CD8-positive, alpha-beta memory T cell (primary cell): Measurements from ENCODE around the gene ZNF740. TPM values are rescaled to one million over a fixed set of nuclear protein-coding genes. Genes with fewer than 3 reads are reported as not detected.

Source experiments
- CTCF ChIA-PET: fragments of 350-600 bp; sonication (Branson Sonifier 250); formaldehyde crosslinking; loops from one replicate; lab custom pipeline; 2021; ENCODE audit warnings: antibody characterized with exemption; lab: Charles Lee
- POLR2A ChIA-PET: fragments of 350-600 bp; sonication (Branson Sonifier 250); formaldehyde crosslinking; loops from one replicate; lab custom pipeline; 2021; ENCODE audit warnings: antibody characterized with exemption; lab: Charles Lee
- DNase-seq, 5 donors: peaks; one replicate each; pipeline versions ENCODE4 v3.0.0 to v3.0.0-alpha.2; 2020 to 2022; ENCODE audit warnings: mixed read lengths in 1 of 5
- H3K27ac ChIP-seq: one replicate; pipeline ENCODE4 v1.7.0; 2013; ENCODE audit warnings: low read depth, mild to moderate bottlenecking, low read length, moderate library complexity
- H3K27me3 ChIP-seq: 2 replicates; pipeline ENCODE4 v1.7.0; 2013; ENCODE audit warnings: low read length, mild to moderate bottlenecking; ENCODE audit not compliant: insufficient read depth, poor library complexity, severe bottlenecking
- H3K36me3 ChIP-seq: 2 replicates; pipeline ENCODE4 v1.7.0; 2013; ENCODE audit warnings: mild to moderate bottlenecking, low read length, moderate library complexity; ENCODE audit not compliant: insufficient read depth
- H3K4me1 ChIP-seq: 2 replicates; pipeline ENCODE4 v1.7.0; 2013; ENCODE audit warnings: mild to moderate bottlenecking, low read length, moderate library complexity; ENCODE audit not compliant: insufficient read depth
- H3K4me3 ChIP-seq: 2 replicates; pipeline ENCODE4 v1.7.0; 2013; ENCODE audit warnings: mild to moderate bottlenecking, low read length
- H3K9me3 ChIP-seq: 2 replicates; pipeline ENCODE4 v1.7.0; 2013; ENCODE audit warnings: mild to moderate bottlenecking, low read length
- H3K27ac Mint-ChIP-seq, 8 donors: one replicate each; pipeline ENCODE4 v1.8.0; 2020 to 2021; ENCODE audit warnings: mixed read lengths in 8 of 8, mild to moderate bottlenecking in 6 of 8, inconsistent platforms in 3 of 8, moderate library complexity in 3 of 8
- H3K27me3 Mint-ChIP-seq, 2 donors: one replicate each; pipeline ENCODE4 v1.8.0; 2020 to 2021; ENCODE audit warnings: mixed read lengths in 2 of 2, mild to moderate bottlenecking in 1 of 2, moderate library complexity in 1 of 2
- H3K36me3 Mint-ChIP-seq, 3 donors: one replicate each; pipeline ENCODE4 v1.8.0; 2020 to 2021; ENCODE audit warnings: mixed read lengths in 3 of 3, inconsistent platforms in 1 of 3, mild to moderate bottlenecking in 1 of 3
- H3K4me1 Mint-ChIP-seq, 3 donors: one replicate each; pipeline ENCODE4 v1.8.0; 2020 to 2021; ENCODE audit warnings: mixed read lengths in 3 of 3, inconsistent platforms in 1 of 3, mild to moderate bottlenecking in 1 of 3
- H3K4me3 Mint-ChIP-seq, 7 donors: one replicate each; pipeline ENCODE4 v1.8.0; 2020 to 2021; ENCODE audit warnings: mixed read lengths in 7 of 7, mild to moderate bottlenecking in 6 of 7, moderate library complexity in 4 of 7, inconsistent platforms in 2 of 7
- H3K9me3 Mint-ChIP-seq, 5 donors: one replicate each; pipeline ENCODE4 v1.8.0; 2020 to 2022; ENCODE audit warnings: mixed read lengths in 5 of 5, mild to moderate bottlenecking in 3 of 5, moderate library complexity in 2 of 5, inconsistent platforms in 1 of 5
- polyA plus RNA-seq: library from polyadenylated mRNA; unstranded; fragments of 300-500 nt; fragmentation: Illumina TruSeq; gene quantifications from one replicate; pipeline ENCODE4 v1.2.3, GENCODE V29; 2021
- total RNA-seq, 2 experiments: library from RNA; stranded (reverse); gene quantifications; one replicate each; pipeline ENCODE4 v1.2.3, GENCODE V29; 2021

ZNF740 gene
- total and polyA plus RNA-seq, 3 experiments from 2014 or later, result 3.3 to 52.0 (median 50.4) TPM

DNA sequence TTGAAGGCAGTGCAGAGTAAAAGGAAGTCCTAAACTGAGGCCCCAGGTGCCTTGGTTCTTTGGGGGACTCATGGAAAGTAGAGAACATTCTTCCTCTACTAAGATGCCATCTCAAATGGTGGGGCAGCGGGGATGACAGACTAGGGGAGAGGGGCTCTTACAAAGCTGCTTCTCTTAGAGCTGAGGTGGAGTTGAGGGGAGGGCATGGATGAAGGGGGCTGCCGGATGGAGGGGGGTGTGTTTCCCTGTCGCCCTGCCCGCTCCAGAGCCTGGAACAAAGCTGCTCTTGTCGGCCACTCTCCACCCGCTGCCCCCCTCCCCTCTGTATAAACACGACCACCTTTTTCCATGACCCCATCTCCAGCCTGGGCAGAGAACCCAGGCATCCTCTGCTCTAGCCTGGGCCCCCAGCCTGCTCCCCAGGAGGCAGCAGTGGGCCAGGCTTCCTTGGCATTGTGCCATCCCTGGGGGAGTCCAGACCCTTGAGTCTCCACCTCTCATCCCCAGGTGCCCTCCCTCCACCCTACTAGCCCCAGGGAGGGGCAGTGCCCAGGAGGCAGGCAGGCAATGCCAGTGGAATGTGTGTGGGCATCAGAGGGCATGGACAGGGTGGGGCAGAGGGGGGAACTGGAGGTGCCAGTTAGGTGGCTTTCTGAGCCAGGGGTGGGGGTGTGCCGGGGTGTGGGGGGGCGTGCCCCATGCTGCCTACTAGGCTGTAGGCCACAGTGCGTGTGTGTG, 49.8 kb downstream of the ZNF740 start:
- Histone ChIP-seq H3K36me3 (no peaks in the 10 kb centered on the region), H3K27me3 (no peaks in the 10 kb centered on the region), H3K9me3 (no peaks in the 10 kb centered on the region), H3K4me1 (peaks cover 46% of the 10 kb centered on the region), H3K27ac (no peak overlapping the region), H3K4me3 (no peak overlapping the region)
- Mint-ChIP-seq H3K4me1 (peaks cover 51 to 80% (median 52%) of the 10 kb centered on the region in 3 donors), H3K4me3 (peak overlapping the region; percentile 23 to 91 (median 65)), H3K27ac (peak overlapping the region; percentile 43 to 95 (median 88)), H3K9me3 (no peaks in the 10 kb centered on the region), H3K27me3 (peaks cover 0 to 1% of the 10 kb centered on the region in 2 donors), H3K36me3 (peaks cover 0 to 4% (median 4%) of the 10 kb centered on the region in 3 donors)
- ChIA-PET CTCF (interaction anchor here (1.6 to 4.5 kb wide), 3 partner anchors 10 to 57 kb away, joined by 3 to 23 read pairs (median 7); no protein-coding TSS in a partner anchor), POLR2A (no interaction called here)
- no peak for DNase-seq

DNA sequence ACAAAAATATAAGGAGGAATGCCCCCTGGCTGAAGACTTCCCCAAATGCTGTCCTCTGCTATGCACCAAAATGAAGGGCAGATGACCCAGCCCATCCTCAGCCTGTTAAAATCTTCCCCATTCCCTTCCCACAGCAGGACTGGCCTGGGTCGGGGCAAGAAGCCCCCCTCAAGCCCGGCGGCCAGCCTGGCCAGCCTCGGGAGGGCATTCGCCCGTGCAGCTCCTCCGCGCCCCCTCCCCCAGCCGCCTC, 51.1 kb downstream of the ZNF740 start:
- CTCF ChIA-PET, result interaction anchor here (1.0 to 1.9 kb wide), 3 partner anchors 11 to 56 kb away, joined by 3 to 7 read pairs (median 4); a partner anchor contains a TSS
- no peaks in the 10 kb centered on the region for H3K36me3 ChIP-seq
- Mint-ChIP-seq H3K27me3 (peaks cover 0 to 1% of the 10 kb centered on the region in 2 donors), H3K4me1 (peaks cover 56 to 84% (median 58%) of the 10 kb centered on the region in 3 donors), H3K9me3 (no peaks in the 10 kb centered on the region), H3K27ac (peak overlapping the region in 6 of 8 donors; percentile 50 to 93 (median 91)), H3K36me3 (peaks cover 0 to 4% (median 4%) of the 10 kb centered on the region in 3 donors), H3K4me3 (peak overlapping the region; percentile 68 to 91 (median 83))
- DNase-seq, result no peak
- peak overlapping the region; percentile 50 for H3K4me3 ChIP-seq
- peaks cover 53% of the 10 kb centered on the region for H3K4me1 ChIP-seq
- H3K9me3 ChIP-seq, result no peaks in the 10 kb centered on the region
- H3K27ac ChIP-seq, result no peak overlapping the region
- POLR2A ChIA-PET, result interaction anchor here (0.8 to 1.0 kb wide), 2 partner anchors 10 to 12 kb away, joined by 3 to 4 read pairs; no protein-coding TSS in a partner anchor
- no peaks in the 10 kb centered on the region for H3K27me3 ChIP-seq

DNA sequence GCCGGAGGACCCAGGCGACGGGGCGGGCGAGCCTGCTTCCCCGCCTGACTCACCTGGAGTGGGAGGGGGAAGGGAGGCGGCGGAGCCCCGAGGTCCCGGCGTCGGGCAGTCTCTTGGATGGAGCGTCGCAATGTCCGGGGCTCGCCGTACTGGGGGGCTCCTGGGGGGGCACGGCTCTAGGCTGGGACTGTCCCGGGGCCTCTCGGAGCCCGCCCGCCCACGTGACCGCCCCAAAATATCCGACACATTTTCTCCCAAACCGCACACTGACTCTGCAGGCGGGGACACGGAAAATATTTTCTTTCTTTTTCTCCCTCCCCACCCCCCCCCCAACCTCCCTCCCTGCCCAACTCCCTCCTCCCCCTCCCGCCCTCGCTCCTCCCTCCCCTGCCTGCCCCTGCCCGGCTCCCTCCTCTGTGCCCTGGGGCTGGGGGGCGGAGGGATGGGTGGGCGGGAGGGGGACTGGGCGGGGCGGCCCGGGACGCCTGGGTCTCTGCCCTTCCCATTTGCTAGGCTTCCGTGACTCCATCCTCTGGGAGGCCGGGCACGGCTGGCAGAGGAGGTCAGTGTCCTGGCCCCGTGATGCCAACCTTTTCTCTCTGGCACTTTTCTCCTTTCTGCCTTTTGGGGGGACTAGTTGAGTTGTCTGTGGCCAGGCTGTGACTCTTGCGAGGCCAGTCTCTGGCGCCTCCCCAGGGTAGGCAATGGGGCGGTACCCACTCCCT, 51.6 kb downstream of the ZNF740 start, which contains the start of gene RARG:
Gene RARG (minus strand): TSS at position 289 of the 725 bp plus-strand sequence. CDS start 4,664 bp downstream, outside the sequence.
- CTCF ChIA-PET, result interaction anchor here (1.0 to 13.8 kb wide), 4 partner anchors 11 to 55 kb away, joined by 3 to 98 read pairs (median 6); a partner anchor contains a TSS
- Mint-ChIP-seq H3K4me1 (peaks cover 56 to 85% (median 59%) of the 10 kb centered on the region in 3 donors), H3K9me3 (no peaks in the 10 kb centered on the region)

DNA sequence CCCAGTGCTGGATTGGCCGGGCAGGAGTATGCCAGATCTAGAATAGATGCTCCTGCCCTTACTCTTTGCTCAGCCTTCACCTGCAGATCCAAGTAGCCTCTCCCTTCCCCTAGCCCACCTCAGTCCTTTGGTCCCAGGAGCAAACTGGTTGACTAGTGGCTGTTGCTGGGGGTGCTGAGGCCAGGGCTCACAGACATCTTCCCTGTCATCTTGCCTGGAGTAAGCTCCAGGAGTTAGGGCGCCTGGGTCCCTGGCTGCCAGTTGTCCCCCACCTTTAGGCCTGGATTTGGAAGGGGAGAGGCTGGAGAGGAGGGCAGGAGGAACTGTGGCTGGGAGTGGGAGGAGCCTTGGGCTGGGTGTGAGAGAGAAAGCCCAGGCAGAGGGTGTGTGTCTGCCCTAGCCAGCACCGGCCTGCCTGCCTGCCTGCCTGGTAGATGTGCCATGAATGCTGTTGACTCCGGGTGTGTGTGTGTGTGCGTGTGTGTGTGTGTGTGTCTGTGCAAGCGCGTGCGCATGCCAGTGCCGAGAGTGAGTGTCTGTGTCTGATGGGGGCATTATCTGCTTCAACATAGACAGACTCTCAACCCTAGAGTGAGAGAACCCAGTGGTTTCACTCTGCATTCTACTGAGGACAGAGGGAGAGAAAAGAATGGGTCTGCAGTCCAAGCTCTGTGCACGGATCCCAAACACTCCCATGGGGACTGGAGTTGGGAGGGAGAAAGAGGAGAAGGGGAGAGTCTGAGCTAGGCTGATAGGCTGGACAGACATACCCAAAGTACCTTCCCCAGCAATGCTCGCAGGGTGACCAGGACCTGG, 52.3 kb downstream of the ZNF740 start:
- H3K4me1 ChIP-seq, result peaks cover 63% of the 10 kb centered on the region

More for the DNA sequence above, 51.6 kb downstream of the ZNF740 start, which contains the start of gene RARG:
- POLR2A ChIA-PET, result interaction anchor here (1.0 kb wide), 1 partner anchor 11 kb away, joined by 4 read pairs; no protein-coding TSS in a partner anchor
- H3K27ac ChIP-seq, result peak within 1 kb of the TSS; percentile 12
- H3K27ac Mint-ChIP-seq, result peak within 1 kb of the TSS; percentile 85 to 100 (median 96)
- H3K27me3 Mint-ChIP-seq, result peaks cover 0 to 1% of the 10 kb centered on the region in 2 donors
- peaks cover 0 to 1% (median under 1%) of the 10 kb centered on the region in 3 donors for H3K36me3 Mint-ChIP-seq
- H3K4me3 ChIP-seq, result peak within 1 kb of the TSS; percentile 76
- H3K9me3 ChIP-seq, result no peaks in the 10 kb centered on the region
- H3K36me3 ChIP-seq, result no peaks in the 10 kb centered on the region
- H3K4me1 ChIP-seq, result peaks cover 57% of the 10 kb centered on the region
- H3K27me3 ChIP-seq, result no peaks in the 10 kb centered on the region
- peak; percentile 53 to 79 (median 68) for DNase-seq
- H3K4me3 Mint-ChIP-seq, result peak within 1 kb of the TSS; percentile 81 to 95 (median 91)

DNA sequence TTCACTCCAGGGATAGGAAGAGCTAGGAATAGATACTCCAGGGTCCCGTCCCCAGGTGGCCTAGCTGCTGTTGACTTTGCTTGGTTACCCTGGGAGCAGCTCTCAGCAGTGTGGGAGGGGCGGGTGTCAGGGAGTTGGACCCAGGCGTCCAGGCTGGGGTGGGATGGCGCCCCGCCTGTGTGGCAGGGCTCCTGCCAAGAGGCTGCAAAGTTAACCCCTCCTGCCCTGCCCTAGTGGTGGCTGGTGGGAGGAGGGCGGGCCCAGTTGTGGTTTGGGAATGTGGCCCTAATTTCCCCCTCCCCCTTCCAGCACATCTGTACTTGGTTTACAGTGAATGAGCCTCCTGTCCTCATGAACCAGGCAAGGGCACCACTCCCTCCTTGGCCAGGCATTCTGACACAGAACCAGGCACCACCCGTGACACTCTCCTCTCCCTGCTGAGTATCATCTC, 53.2 kb downstream of the ZNF740 start:
- Histone ChIP-seq H3K36me3 (no peaks in the 10 kb centered on the region), H3K4me1 (peaks cover 63% of the 10 kb centered on the region), H3K9me3 (no peaks in the 10 kb centered on the region), H3K27ac (no peak overlapping the region), H3K27me3 (no peaks in the 10 kb centered on the region), H3K4me3 (no peak overlapping the region)
- Mint-ChIP-seq H3K4me3 (peak overlapping the region; percentile 72 to 95 (median 89)), H3K27me3 (peaks cover 0 to 1% of the 10 kb centered on the region in 2 donors), H3K9me3 (no peaks in the 10 kb centered on the region), H3K4me1 (peaks cover 58 to 80% (median 62%) of the 10 kb centered on the region in 3 donors), H3K36me3 (no peaks in the 10 kb centered on the region), H3K27ac (peak overlapping the region; percentile 77 to 100 (median 96))
- CTCF ChIA-PET, result interaction anchor here (0.9 to 13.8 kb wide), 2 partner anchors 20 to 74 kb away, joined by 4 to 98 read pairs; no protein-coding TSS in a partner anchor
- POLR2A ChIA-PET, result interaction anchor here (0.6 to 1.9 kb wide), 2 partner anchors 13 to 14 kb away, joined by 3 to 5 read pairs; no protein-coding TSS in a partner anchor
- no peak for DNase-seq

More for the DNA sequence above, 52.3 kb downstream of the ZNF740 start:
- peak overlapping the region; percentile 76 for H3K4me3 ChIP-seq
- H3K9me3 ChIP-seq, result no peaks in the 10 kb centered on the region
- Mint-ChIP-seq H3K27ac (peak overlapping the region; percentile 72 to 100 (median 96)), H3K36me3 (no peaks in the 10 kb centered on the region), H3K27me3 (peaks cover 0 to 1% of the 10 kb centered on the region in 2 donors), H3K9me3 (no peaks in the 10 kb centered on the region), H3K4me3 (peak overlapping the region; percentile 81 to 95 (median 91)), H3K4me1 (peaks cover 62 to 88% (median 62%) of the 10 kb centered on the region in 3 donors)
- POLR2A ChIA-PET, result interaction anchor here (0.6 to 1.9 kb wide), 2 partner anchors 12 to 15 kb away, joined by 3 to 5 read pairs; no protein-coding TSS in a partner anchor
- no peaks in the 10 kb centered on the region for H3K36me3 ChIP-seq
- peak; percentile 18 to 72 (median 41) for DNase-seq
- H3K27me3 ChIP-seq, result no peaks in the 10 kb centered on the region
- H3K27ac ChIP-seq, result peak overlapping the region; percentile 12
- CTCF ChIA-PET, result interaction anchor here (0.9 to 13.8 kb wide), 3 partner anchors 10 to 73 kb away, joined by 4 to 98 read pairs (median 7); a partner anchor contains a TSS

DNA sequence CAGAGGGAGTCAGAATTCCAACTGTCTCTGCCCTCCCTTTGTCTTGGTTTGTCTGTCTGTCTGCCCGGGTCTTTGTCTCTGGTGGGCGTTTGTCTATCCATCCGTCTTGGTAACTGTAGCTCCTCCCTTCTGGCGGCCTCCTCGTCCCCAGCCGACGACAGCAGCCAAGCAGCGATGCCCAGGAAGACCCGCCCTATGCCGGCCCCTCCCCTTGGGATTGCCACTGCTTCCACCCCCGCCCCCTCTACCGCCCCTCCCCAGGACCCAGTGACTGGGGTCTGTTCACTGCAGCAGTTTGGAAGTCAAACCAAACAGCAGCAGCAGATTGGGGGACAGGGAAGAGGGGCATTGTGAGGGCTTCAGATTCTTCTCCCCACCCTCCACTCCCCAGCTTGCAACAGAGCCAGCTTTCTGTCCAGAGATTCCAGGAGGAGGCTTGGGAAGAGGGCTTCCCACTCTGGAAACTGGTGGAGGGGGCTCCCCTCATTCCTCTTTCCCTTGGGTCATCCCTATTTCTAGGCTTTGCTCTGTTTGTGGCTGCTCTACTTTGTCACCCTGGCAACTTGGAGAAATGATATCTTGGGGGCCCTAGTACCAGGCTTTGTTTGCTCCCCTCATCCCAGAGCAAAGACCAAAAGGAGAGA, 53.9 kb downstream of the ZNF740 start:
- Mint-ChIP-seq H3K27me3 (peaks cover 0 to 1% of the 10 kb centered on the region in 2 donors), H3K9me3 (no peaks in the 10 kb centered on the region), H3K4me3 (peak overlapping the region; percentile 57 to 95 (median 85)), H3K27ac (peak overlapping the region; percentile 77 to 100 (median 96)), H3K4me1 (peaks cover 55 to 76% (median 58%) of the 10 kb centered on the region in 3 donors), H3K36me3 (no peaks in the 10 kb centered on the region)
- H3K27me3 ChIP-seq, result no peaks in the 10 kb centered on the region
- no peak overlapping the region for H3K27ac ChIP-seq
- H3K36me3 ChIP-seq, result no peaks in the 10 kb centered on the region
- CTCF ChIA-PET, result interaction anchor here (1.0 to 13.8 kb wide), 3 partner anchors 20 to 111 kb away, joined by 3 to 98 read pairs (median 4); no protein-coding TSS in a partner anchor
- H3K9me3 ChIP-seq, result no peaks in the 10 kb centered on the region
- POLR2A ChIA-PET, result interaction anchor here (1.9 kb wide), 1 partner anchor 14 kb away, joined by 5 read pairs; no protein-coding TSS in a partner anchor
- H3K4me1 ChIP-seq, result peaks cover 63% of the 10 kb centered on the region
- DNase-seq, result peak in 1 of 5 donors; percentile 27
- H3K4me3 ChIP-seq, result no peak overlapping the region
